ENCODE data around the gene TSHZ2. TPM values are rescaled to one million over a fixed set of nuclear protein-coding genes. Genes with fewer than 3 reads are reported as not detected.

Gene TSHZ2
- total RNA-seq, 1 donor from 2014 or later: 1.2 TPM

DNA sequence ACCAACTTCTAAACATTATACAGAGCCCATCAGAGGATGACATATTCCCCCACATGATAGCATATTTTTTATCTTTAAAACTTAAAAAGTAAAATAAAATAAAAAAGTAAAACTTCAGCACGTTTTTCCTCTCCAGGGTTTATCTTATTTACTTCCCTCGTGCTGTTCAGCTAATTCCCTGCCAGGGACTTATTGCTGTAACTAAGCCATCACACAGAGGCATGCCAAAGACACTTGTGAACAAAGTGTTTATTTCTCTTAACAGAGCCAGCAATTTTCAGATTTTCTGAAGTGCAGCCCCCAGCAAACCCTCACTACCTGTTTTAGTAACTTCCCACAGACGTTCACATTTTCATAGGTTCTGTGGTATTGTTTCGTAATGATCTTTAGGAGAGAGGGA, 327.7 kb downstream of the TSHZ2 start:
- no peak overlapping the region for H2AFZ ChIP-seq (ENCODE audit: low read depth, low read length)
- no peak overlapping the region for H3K4me3 ChIP-seq (ENCODE audit: insufficient read depth, low read depth, low read length)
- Mint-ChIP-seq H3K36me3 (ENCODE audit: low read depth, unreplicated experiment) (no peaks in the 10 kb centered on the region), H3K27me3 (ENCODE audit: low read depth, unreplicated experiment) (no peaks in the 10 kb centered on the region), H3K4me3 (ENCODE audit: unreplicated experiment) (no peak overlapping the region), H3K4me1 (ENCODE audit: low read depth, unreplicated experiment) (peaks cover 3% of the 10 kb centered on the region), H3K27ac (ENCODE audit: unreplicated experiment) (no peak overlapping the region), H3K9me3 (ENCODE audit: unreplicated experiment) (peaks cover 2% of the 10 kb centered on the region)
- no peaks in the 10 kb centered on the region for H3K27me3 ChIP-seq (ENCODE audit: insufficient read depth, low read length)
- H3K9ac ChIP-seq (ENCODE audit: low read length): no peak overlapping the region
- FAIRE-seq (no peak), DNase-seq (ENCODE audit: low read depth) (no peak)
- H3K36me3 ChIP-seq (ENCODE audit: insufficient read depth, low read length): no peaks in the 10 kb centered on the region
- H3K4me2 ChIP-seq (ENCODE audit: low read length): no peak overlapping the region
- no peaks in the 10 kb centered on the region for H3K79me2 ChIP-seq (ENCODE audit: insufficient read depth, low read length)
- TF ChIP-seq EZH2 (IDR thresholded peaks at IDR 0.05; ENCODE audit: insufficient read depth, low read length): no peak
- TF ChIP-seq, protein P1, sequence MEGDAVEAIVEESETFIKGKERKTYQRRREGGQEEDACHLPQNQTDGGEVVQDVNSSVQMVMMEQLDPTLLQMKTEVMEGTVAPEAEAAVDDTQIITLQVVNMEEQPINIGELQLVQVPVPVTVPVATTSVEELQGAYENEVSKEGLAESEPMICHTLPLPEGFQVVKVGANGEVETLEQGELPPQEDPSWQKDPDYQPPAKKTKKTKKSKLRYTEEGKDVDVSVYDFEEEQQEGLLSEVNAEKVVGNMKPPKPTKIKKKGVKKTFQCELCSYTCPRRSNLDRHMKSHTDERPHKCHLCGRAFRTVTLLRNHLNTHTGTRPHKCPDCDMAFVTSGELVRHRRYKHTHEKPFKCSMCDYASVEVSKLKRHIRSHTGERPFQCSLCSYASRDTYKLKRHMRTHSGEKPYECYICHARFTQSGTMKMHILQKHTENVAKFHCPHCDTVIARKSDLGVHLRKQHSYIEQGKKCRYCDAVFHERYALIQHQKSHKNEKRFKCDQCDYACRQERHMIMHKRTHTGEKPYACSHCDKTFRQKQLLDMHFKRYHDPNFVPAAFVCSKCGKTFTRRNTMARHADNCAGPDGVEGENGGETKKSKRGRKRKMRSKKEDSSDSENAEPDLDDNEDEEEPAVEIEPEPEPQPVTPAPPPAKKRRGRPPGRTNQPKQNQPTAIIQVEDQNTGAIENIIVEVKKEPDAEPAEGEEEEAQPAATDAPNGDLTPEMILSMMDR (IDR thresholded peaks at IDR 0.05; ENCODE audit: insufficient read depth, low read depth, low read length): no peak
- no peaks in the 10 kb centered on the region for H4K20me1 ChIP-seq (ENCODE audit: insufficient read depth, low read length)
- no peaks in the 10 kb centered on the region for H3K4me1 ChIP-seq (ENCODE audit: insufficient read depth, low read length)
- no peaks in the 10 kb centered on the region for H3K9me3 ChIP-seq (ENCODE audit: insufficient read depth, low read depth, low read length)
- no peak overlapping the region for H3K27ac ChIP-seq (ENCODE audit: low read depth, low read length)

DNA sequence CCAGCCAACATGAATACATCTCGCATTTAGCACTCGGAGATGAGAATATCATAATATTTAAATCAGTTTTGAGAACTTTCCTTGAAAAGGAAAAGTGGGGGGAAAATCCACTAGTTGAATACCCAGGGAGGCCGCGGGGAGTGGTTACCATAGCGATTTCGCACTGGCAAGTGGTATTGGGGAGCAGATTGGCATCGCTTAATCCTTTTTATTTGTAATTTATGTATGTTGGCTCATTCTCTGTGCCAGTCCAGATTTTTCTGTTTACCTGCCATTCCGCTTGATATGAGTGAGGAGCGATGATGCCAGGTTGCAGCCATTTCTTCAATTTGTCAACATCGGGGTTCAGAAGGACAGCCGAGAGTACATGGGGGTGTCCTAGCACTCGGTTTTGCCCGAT, 329.7 kb downstream of the TSHZ2 start:
- Histone ChIP-seq H3K36me3 (ENCODE audit: insufficient read depth, low read length) (no peaks in the 10 kb centered on the region), H3K9ac (ENCODE audit: low read length) (no peak overlapping the region), H3K27ac (ENCODE audit: low read depth, low read length) (no peak overlapping the region), H2AFZ (ENCODE audit: low read depth, low read length) (no peak overlapping the region), H3K4me3 (ENCODE audit: insufficient read depth, low read depth, low read length) (no peak overlapping the region), H3K27me3 (ENCODE audit: insufficient read depth, low read length) (no peaks in the 10 kb centered on the region), H3K4me1 (ENCODE audit: insufficient read depth, low read length) (no peaks in the 10 kb centered on the region), H3K79me2 (ENCODE audit: insufficient read depth, low read length) (no peaks in the 10 kb centered on the region), H3K4me2 (ENCODE audit: low read length) (no peak overlapping the region), H4K20me1 (ENCODE audit: insufficient read depth, low read length) (no peaks in the 10 kb centered on the region), H3K9me3 (ENCODE audit: insufficient read depth, low read depth, low read length) (no peaks in the 10 kb centered on the region)
- Mint-ChIP-seq H3K4me3 (ENCODE audit: unreplicated experiment) (no peak overlapping the region), H3K4me1 (ENCODE audit: low read depth, unreplicated experiment) (no peaks in the 10 kb centered on the region), H3K36me3 (ENCODE audit: low read depth, unreplicated experiment) (no peaks in the 10 kb centered on the region), H3K27me3 (ENCODE audit: low read depth, unreplicated experiment) (no peaks in the 10 kb centered on the region), H3K9me3 (ENCODE audit: unreplicated experiment) (peaks cover 2% of the 10 kb centered on the region), H3K27ac (ENCODE audit: unreplicated experiment) (no peak overlapping the region)
- no peak for TF ChIP-seq EZH2 (IDR thresholded peaks at IDR 0.05; ENCODE audit: insufficient read depth, low read length)
- TF ChIP-seq, protein P1 (IDR thresholded peaks at IDR 0.05; ENCODE audit: insufficient read depth, low read depth, low read length): no peak
- no peak for DNase-seq (ENCODE audit: low read depth)
- no peak for FAIRE-seq

DNA sequence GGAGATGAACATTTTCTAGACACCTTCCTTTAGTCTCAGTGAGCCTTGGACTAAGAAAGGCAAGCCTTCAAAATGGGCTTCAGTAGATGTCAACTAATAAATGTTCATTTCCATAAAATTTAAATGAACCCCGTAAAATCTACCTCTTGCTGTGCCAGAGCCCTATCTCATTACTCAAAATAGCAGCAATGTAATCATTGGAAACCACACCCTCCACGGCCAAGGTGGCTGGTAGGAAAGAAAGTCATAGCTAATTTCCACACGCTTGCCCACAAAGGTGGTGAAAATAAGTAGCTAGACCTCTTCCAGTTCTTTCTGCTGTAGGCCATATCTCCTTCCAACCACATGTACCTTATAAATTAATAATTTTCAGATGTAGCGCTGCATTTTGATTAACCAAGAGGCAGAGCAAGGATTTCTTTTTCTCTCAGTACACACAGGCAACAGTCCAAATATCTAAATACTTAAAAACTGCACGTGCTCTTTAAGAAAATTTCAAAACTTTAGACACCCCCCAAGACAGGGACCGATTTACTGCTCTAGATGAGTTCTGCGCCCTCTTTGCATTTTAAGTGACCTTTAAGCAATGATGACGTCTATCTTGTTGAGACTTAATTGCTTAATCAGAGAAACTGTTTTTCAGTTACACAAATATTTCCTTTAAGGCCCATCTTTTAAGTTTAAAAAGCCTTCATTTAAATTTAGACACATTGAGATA, 330.7 kb downstream of the TSHZ2 start:
- Mint-ChIP-seq H3K9me3 (ENCODE audit: unreplicated experiment) (peaks cover 2% of the 10 kb centered on the region), H3K36me3 (ENCODE audit: low read depth, unreplicated experiment) (no peaks in the 10 kb centered on the region), H3K27ac (ENCODE audit: unreplicated experiment) (no peak overlapping the region), H3K4me3 (ENCODE audit: unreplicated experiment) (no peak overlapping the region), H3K4me1 (ENCODE audit: low read depth, unreplicated experiment) (no peaks in the 10 kb centered on the region), H3K27me3 (ENCODE audit: low read depth, unreplicated experiment) (no peaks in the 10 kb centered on the region)
- Histone ChIP-seq H3K9me3 (ENCODE audit: insufficient read depth, low read depth, low read length) (no peaks in the 10 kb centered on the region), H3K27ac (ENCODE audit: low read depth, low read length) (no peak overlapping the region), H4K20me1 (ENCODE audit: insufficient read depth, low read length) (no peaks in the 10 kb centered on the region), H3K4me3 (ENCODE audit: insufficient read depth, low read depth, low read length) (no peak overlapping the region), H3K9ac (ENCODE audit: low read length) (no peak overlapping the region), H3K4me2 (ENCODE audit: low read length) (no peak overlapping the region), H3K4me1 (ENCODE audit: insufficient read depth, low read length) (no peaks in the 10 kb centered on the region), H2AFZ (ENCODE audit: low read depth, low read length) (no peak overlapping the region), H3K79me2 (ENCODE audit: insufficient read depth, low read length) (no peaks in the 10 kb centered on the region), H3K27me3 (ENCODE audit: insufficient read depth, low read length) (no peaks in the 10 kb centered on the region), H3K36me3 (ENCODE audit: insufficient read depth, low read length) (no peaks in the 10 kb centered on the region)
- DNase-seq (ENCODE audit: low read depth) (no peak), FAIRE-seq (no peak)
- no peak for TF ChIP-seq EZH2 (IDR thresholded peaks at IDR 0.05; ENCODE audit: insufficient read depth, low read length)
- TF ChIP-seq, protein P1 (IDR thresholded peaks at IDR 0.05; ENCODE audit: insufficient read depth, low read depth, low read length): no peak

Data from astrocyte (in vitro differentiated cells and primary cell).